Lung (tissue), 12 donors: ENCODE data around the gene ACOD1. TPM values are rescaled to one million over a fixed set of nuclear protein-coding genes. Genes with fewer than 3 reads are reported as not detected.

ENCODE experiments used
- ATAC-seq: fragments of 200-7000 bp; cut with Tn5 transposase; one replicate; pipeline ENCODE4 v1.9.1; 2020; ENCODE audit warnings: moderate number of reproducible peaks; ENCODE audit not compliant: insufficient read depth, low FRiP score
- DNase-seq, 3 donors: peaks; one replicate each; pipeline ENCODE4 v3.0.0-alpha.2; 2013 to 2017
- H3K27ac ChIP-seq, 2 donors: one replicate each; pipeline ENCODE4 v1.5.1; 2013; ENCODE audit warnings: mild to moderate bottlenecking in 2 of 2, moderate library complexity in 2 of 2, control low read depth in 1 of 2, inconsistent platforms in 1 of 2, low read depth in 1 of 2, low read length in 1 of 2
- H3K27me3 ChIP-seq, 3 donors: one replicate each; pipeline ENCODE4 v1.5.1; 2013; ENCODE audit warnings: low read length in 2 of 3; ENCODE audit not compliant: control insufficient read depth in 3 of 3, insufficient read depth in 3 of 3
- H3K36me3 ChIP-seq, 4 donors: one replicate each; pipeline ENCODE4 v1.5.1; 2013; ENCODE audit warnings: low read length in 4 of 4, mild to moderate bottlenecking in 1 of 4, moderate library complexity in 1 of 4; ENCODE audit not compliant: control insufficient read depth in 4 of 4, insufficient read depth in 4 of 4
- H3K4me1 ChIP-seq, 5 donors: one replicate each; pipeline ENCODE4 v1.5.1; 2013; ENCODE audit warnings: low read length in 5 of 5, mild to moderate bottlenecking in 2 of 5, moderate library complexity in 1 of 5; ENCODE audit not compliant: control insufficient read depth in 5 of 5, insufficient read depth in 5 of 5
- H3K4me3 ChIP-seq: one replicate; pipeline ENCODE4 v1.5.1; 2013; ENCODE audit warnings: mild to moderate bottlenecking, control low read depth, moderate library complexity
- H3K9ac ChIP-seq, 2 donors: one replicate each; pipeline ENCODE4 v1.5.1; 2013; ENCODE audit warnings: low read length in 2 of 2, control low read depth in 1 of 2; ENCODE audit not compliant: insufficient read depth in 1 of 2
- H3K9me3 ChIP-seq, 4 donors: one replicate each; pipeline ENCODE4 v1.5.1; 2013; ENCODE audit warnings: low read length in 3 of 4, mild to moderate bottlenecking in 1 of 4, moderate library complexity in 1 of 4; ENCODE audit not compliant: control insufficient read depth in 4 of 4, insufficient read depth in 3 of 4
- whole genome bisulfite sequencing, 2 donors: extraction: QIAGEN DNeasy Blood & Tissue Kit; methylation state at CpG; one replicate each; pipeline ENCODE4 v1.1.7; 2013; 5-methylcytosine and 5-hydroxymethylcytosine counted together
- polyA plus RNA-seq, 2 donors: library from polyadenylated mRNA; stranded (reverse); fragments of 200-250 nt; gene quantifications; one replicate each; pipeline ENCODE4 v1.2.1, GENCODE V29; 2013
- total RNA-seq, 2 donors: library from RNA; depleted of rRNA in 1 of 2; stranded (reverse); fragments of >200 nt in 1 of 2; gene quantifications; one replicate each; pipeline ENCODE4 v1.2.1, GENCODE V29; 2014 to 2021
- TF ChIP-seq, protein P1 (sequence below): IDR thresholded peaks from 2 replicates; pipeline ENCODE4 v1.5.1; 2012; ENCODE audit warnings: mild to moderate bottlenecking; ENCODE audit errors: control extremely low read depth, extremely low read depth
- donor health status: control.
- donor health status: control.
- donor health status: Bipolar disorder and iron deficiency.
- donor health status: healthy.
- donor health status: DM: yes; HTN: yes; CAD: no.

Gene ACOD1
- total and polyA plus RNA-seq, 4 donors = 0.10 to 11.0 TPM; not detected in 2

DNA sequence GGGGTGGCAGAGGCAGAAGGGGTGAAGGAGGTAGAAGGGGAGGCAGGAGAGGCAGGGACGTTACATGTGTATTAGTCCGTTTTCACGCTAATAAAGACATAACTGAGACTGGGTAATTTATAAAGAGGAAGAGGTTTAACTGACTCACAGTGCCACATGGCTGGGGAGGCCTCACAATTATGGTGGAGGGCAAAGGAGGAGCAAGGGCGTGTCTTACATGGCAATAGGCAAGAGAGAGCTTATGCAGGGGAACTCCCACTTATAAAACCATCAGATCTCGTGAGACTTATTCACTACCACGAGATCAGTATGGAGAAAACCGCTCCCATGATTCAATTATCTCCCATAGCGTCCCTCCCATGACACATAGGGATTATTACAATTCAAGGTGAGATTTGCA is 19.0 kb upstream of the ACOD1 start:
- H3K4me3 ChIP-seq = no peak overlapping the region
- 89 to 93% methylated on average over 8 of the region's 8 CpGs for WGBS, 2 donors

DNA sequence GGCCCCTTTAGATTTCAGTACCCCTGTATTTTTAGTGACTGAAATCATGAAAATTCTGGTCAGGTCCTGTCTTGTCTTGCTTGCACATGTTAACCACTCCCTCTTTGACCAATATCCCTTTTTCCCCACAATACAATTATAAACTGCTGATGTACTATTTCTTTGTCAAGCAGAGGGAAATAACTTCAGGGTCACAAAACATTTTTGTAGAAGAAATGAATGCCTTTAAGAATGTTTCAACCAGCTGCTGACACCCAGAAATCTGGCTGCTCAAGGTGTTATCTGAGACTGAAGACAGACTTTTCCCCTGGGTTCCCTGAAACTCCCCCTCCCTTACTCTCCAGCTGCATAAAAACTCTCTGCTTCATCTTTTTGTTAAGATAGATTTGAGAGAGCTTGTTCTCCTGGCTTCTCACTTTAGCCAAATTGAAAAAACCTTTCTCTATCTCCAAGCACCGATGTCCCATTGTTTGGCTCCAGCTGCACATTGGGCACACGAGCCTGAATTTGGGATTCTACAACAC is 18.4 kb upstream of the ACOD1 start:
- no peak for DNase-seq
- Histone ChIP-seq H3K27me3 (no peaks in the 10 kb centered on the region), H3K4me3 (no peak overlapping the region), H3K4me1 (no peaks in the 10 kb centered on the region), H3K9ac (no peak overlapping the region), H3K9me3 (no peaks in the 10 kb centered on the region), H3K36me3 (no peaks in the 10 kb centered on the region), H3K27ac (no peak overlapping the region)
- TF ChIP-seq, protein P1, sequence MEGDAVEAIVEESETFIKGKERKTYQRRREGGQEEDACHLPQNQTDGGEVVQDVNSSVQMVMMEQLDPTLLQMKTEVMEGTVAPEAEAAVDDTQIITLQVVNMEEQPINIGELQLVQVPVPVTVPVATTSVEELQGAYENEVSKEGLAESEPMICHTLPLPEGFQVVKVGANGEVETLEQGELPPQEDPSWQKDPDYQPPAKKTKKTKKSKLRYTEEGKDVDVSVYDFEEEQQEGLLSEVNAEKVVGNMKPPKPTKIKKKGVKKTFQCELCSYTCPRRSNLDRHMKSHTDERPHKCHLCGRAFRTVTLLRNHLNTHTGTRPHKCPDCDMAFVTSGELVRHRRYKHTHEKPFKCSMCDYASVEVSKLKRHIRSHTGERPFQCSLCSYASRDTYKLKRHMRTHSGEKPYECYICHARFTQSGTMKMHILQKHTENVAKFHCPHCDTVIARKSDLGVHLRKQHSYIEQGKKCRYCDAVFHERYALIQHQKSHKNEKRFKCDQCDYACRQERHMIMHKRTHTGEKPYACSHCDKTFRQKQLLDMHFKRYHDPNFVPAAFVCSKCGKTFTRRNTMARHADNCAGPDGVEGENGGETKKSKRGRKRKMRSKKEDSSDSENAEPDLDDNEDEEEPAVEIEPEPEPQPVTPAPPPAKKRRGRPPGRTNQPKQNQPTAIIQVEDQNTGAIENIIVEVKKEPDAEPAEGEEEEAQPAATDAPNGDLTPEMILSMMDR = no peak
- no peak for ATAC-seq
- 74 to 91% methylated on average over 2 of the region's 2 CpGs for WGBS, 2 donors

More for the DNA sequence above, 19.0 kb upstream of the ACOD1 start:
- Histone ChIP-seq H3K4me1 (no peaks in the 10 kb centered on the region), H3K9me3 (no peaks in the 10 kb centered on the region), H3K27ac (no peak overlapping the region), H3K27me3 (no peaks in the 10 kb centered on the region), H3K36me3 (no peaks in the 10 kb centered on the region), H3K9ac (no peak overlapping the region)
- no peak for DNase-seq
- TF ChIP-seq, protein P1 = no peak
- no peak for ATAC-seq

DNA sequence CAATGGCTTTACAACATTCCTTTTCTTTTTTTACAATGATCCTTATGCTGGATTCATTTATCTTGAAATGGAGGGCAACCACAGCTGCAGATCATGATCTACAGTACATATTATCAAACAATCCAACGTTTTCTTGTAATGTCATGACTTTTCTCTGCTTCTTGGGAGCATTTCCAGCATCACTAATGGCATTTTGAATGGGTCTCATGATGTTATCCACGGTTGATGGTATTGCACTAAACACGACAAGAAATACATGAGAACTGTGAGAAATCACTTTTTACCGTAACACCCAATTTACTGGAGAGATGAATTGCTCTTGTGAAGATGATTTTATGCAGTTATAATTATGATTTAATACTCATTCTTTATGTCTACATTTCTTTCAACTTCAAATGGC is 16.2 kb upstream of the ACOD1 start:
- Histone ChIP-seq H3K27ac (no peak overlapping the region), H3K9me3 (no peaks in the 10 kb centered on the region), H3K36me3 (no peaks in the 10 kb centered on the region), H3K4me3 (no peak overlapping the region), H3K4me1 (no peaks in the 10 kb centered on the region), H3K9ac (no peak overlapping the region), H3K27me3 (no peaks in the 10 kb centered on the region)
- WGBS, 2 donors = 62 to 79% methylated on average over 4 of the region's 4 CpGs
- ATAC-seq (no peak), DNase-seq (no peak)
- TF ChIP-seq, protein P1 = no peak

DNA sequence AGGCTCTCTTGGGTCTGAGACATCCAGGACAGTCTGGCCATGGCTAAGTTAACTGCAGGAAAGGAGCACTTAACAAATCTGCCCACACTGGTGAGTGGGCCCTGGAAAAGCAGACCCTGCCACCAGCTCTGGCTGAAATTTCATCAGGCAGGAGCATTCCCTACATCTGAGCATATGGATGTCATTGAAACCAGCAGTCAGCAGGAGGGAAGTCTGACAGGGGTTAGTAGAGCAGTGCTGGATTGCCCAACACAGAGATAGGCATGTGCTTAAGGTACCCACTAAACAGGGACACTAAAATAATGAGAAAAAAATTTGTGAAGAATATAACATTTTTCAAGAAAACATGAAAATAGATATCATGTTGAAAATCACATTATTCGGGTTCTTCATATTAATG is 13.6 kb upstream of the ACOD1 start:
- WGBS, 2 donors = 100% methylated on average over 1 of the region's 1 CpG
- peak in 1 of 3 donors; percentile 13 for DNase-seq
- H3K36me3 ChIP-seq = no peaks in the 10 kb centered on the region
- H3K27me3 ChIP-seq = no peaks in the 10 kb centered on the region
- no peak overlapping the region for H3K27ac ChIP-seq
- no peaks in the 10 kb centered on the region for H3K4me1 ChIP-seq
- H3K4me3 ChIP-seq = no peak overlapping the region
- no peak for ATAC-seq
- H3K9me3 ChIP-seq = peaks cover 0 to 1% (median 0%) of the 10 kb centered on the region in 4 donors
- H3K9ac ChIP-seq = no peak overlapping the region
- TF ChIP-seq, protein P1 = no peak
